ENCODE results near the gene SELENOF.

SELENOF gene

GRCh38 chr1:86913896-86914600, at the start of gene SELENOF:
SELENOF (minus strand) TSS chr1:86914126; CDS start chr1:86914111, 15 bp downstream.
- peak; percentile 99 for DNase-seq (ENCODE audit: low spot score)

DNA sequence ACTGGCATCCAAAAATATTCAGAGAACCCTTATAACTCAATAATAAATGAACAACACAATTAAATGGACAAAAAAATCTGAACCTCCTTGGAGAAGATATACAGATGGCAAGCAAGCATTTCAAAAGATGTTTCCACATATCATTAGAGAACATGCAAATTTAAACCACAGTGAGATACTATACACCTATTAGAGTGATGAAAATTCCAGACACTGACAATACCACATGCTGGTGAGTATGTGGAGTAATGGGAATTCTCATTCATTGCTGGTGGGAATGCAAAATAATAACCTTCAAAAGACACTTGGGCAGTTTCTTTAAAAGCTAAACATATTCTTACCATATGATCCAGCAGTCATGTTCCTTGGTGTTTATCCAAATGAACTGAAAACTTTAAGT, 46.6 kb upstream of the SELENOF start:
- DNase-seq (ENCODE audit: low spot score), result no peak

DNA sequence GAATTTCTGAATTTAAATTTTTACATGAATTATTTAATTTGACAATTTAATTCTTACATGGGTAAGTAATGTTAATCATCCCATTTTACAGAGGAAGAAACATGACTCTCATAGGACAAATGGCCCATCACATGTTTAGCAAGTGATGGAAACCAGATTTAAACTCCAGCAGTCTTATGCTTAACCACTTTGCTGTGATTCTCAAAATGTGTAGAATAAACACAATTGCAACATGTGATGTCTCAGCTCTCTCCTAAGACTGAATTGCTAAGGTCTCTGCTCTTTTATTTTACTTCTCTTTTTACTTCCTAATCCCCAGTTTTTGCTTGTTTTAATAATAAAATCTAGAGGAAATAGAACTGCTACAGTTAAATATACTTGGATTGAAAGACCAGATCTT, 43.3 kb upstream of the SELENOF start:
- DNase-seq (ENCODE audit: low spot score), result no peak

GRCh38 chr1:86956221-86956620, 42.3 kb upstream of the SELENOF start:
- DNase-seq (ENCODE audit: low spot score), result no peak

GRCh38 chr1:86955678-86956077, 41.8 kb upstream of the SELENOF start:
- DNase-seq (ENCODE audit: low spot score), result no peak

- no peak for DNase-seq (ENCODE audit: low spot score)
Observed at GRCh38 chr1:86953167-86953566, 39.2 kb upstream of the SELENOF start.

DNA sequence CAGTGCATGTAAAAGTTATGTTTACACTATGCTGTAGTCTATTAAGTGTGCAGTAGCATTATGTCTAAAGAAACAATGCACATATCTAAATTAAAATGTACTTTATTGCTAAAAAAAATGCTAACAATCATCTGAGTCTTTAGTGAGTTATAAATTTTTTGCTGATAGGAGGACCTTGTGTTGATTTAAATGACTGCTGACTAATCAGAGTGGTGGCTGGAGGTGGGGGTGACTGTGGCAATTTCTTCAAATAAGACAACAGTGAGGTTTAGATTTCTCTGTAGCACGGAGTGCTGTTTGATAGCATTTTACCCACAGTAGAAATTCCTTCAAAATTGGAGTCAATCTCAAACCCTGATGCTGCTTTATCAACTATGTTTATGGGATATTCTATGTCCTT, 37.5 kb upstream of the SELENOF start:
- no peak for DNase-seq (ENCODE audit: low spot score)

- DNase-seq (ENCODE audit: low spot score), result no peak
Observed at GRCh38 chr1:86950712-86951419, 36.9 kb upstream of the SELENOF start.

- DNase-seq (ENCODE audit: low spot score), result no peak
Observed at GRCh38 chr1:86948212-86948611, 34.3 kb upstream of the SELENOF start.

DNA sequence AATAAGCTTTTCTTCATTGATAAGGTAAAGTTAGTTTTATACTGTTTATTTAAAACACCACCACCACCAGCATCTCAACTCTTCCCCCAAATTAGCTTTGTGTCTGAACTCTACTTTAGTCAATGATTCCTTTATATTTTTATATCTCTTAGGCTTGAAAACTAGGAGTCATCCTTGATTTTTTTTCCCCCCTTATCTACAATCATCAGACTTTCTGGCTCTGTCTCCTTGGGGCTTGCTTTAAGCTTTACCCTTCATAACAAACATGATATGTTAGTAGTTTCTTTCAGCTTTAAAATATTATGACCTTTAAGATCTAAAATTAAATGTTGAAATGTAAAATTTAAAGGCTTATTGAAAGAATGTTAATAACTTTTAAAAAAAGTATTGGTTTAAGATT, 28.8 kb upstream of the SELENOF start:
- no peak for DNase-seq (ENCODE audit: low spot score)

GRCh38 chr1:86942042-86942441, 28.1 kb upstream of the SELENOF start:
- DNase-seq (ENCODE audit: low spot score), result no peak

- no peak for DNase-seq (ENCODE audit: low spot score)
Observed at GRCh38 chr1:86940599-86940998, 26.7 kb upstream of the SELENOF start.

DNA sequence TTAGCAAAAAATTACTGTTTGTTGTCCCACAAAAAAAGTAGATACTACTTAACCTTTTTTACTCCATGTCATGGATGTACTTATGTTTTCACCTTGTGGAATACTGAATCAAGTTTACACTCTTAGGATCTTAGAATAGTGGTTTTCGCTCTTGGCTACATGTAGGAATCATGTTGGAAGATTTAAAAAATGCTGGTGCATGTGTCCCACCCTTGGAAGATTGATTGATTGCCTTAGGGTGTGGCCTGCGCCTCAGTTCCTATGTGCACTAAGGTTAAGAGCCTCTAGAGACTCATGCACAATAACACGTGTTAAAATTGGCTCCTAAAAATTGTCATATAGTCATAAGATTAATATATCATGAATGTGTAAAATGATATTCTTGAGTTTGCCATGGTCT, 25.5 kb upstream of the SELENOF start:
- no peak for DNase-seq (ENCODE audit: low spot score)

DNA sequence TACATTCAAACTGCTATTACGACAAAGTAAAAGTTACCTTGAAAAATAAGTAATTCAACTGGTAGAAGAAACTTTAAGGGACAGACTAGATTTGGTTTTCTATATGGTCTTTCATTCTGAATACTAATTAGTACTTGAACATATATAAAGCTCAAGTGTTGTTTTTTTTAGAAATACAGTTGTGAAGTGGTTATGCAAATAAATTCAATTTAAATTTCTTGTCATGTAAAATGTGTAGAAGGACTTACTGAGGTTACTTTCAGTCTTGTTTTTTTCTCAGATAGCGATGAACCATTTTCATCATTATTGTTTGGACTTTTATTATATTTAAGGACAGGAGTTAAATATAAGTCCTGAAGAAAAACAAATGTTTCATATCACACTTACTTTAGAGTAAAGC, 24.9 kb upstream of the SELENOF start:
- DNase-seq (ENCODE audit: low spot score), result no peak

GRCh38 chr1:86938450-86938849, 24.5 kb upstream of the SELENOF start:
- no peak for DNase-seq (ENCODE audit: low spot score)

GRCh38 chr1:86933562-86934377, 19.8 kb upstream of the SELENOF start:
- DNase-seq (ENCODE audit: low spot score), result no peak

- no peak for DNase-seq (ENCODE audit: low spot score)
Observed at GRCh38 chr1:86933051-86933450, 19.1 kb upstream of the SELENOF start.

- no peak for DNase-seq (ENCODE audit: low spot score)
Observed at GRCh38 chr1:86928819-86929218, 14.9 kb upstream of the SELENOF start.

GRCh38 chr1:86926883-86927282, 13.0 kb upstream of the SELENOF start:
- no peak for DNase-seq (ENCODE audit: low spot score)

DNA sequence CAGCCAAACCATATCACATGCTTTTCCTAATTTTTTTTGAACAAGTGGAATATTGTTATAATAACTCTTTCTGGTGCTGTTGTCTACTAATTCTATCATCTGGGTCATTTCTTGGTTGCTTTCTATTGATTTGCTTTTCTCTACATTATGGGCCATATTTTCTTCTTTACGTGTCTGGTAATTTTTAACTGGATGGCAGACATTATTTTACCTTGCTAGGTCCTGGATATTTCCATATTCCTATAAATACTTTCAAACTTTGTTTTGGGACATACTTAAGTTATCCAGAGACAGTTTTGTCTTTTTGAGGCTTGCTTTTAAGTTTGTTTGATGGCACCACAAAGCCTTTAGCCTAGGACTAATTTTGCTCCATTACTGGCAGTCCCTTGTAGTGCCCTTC, 11.8 kb upstream of the SELENOF start:
- no peak for DNase-seq (ENCODE audit: low spot score)

- no peak for DNase-seq (ENCODE audit: low spot score)
Observed at GRCh38 chr1:86924324-86924960, 10.5 kb upstream of the SELENOF start.

- DNase-seq (ENCODE audit: low spot score), result no peak
Observed at GRCh38 chr1:86922445-86922844, 8.5 kb upstream of the SELENOF start.

All from LoVo (cell line).